ENCODE results near the gene MPP2. TPM values are rescaled to one million over a fixed set of nuclear protein-coding genes. Genes with fewer than 3 reads are reported as not detected.

Gene MPP2
- total RNA-seq, 2 experiments from 2014 or later = 1.6 to 1.7 TPM

DNA sequence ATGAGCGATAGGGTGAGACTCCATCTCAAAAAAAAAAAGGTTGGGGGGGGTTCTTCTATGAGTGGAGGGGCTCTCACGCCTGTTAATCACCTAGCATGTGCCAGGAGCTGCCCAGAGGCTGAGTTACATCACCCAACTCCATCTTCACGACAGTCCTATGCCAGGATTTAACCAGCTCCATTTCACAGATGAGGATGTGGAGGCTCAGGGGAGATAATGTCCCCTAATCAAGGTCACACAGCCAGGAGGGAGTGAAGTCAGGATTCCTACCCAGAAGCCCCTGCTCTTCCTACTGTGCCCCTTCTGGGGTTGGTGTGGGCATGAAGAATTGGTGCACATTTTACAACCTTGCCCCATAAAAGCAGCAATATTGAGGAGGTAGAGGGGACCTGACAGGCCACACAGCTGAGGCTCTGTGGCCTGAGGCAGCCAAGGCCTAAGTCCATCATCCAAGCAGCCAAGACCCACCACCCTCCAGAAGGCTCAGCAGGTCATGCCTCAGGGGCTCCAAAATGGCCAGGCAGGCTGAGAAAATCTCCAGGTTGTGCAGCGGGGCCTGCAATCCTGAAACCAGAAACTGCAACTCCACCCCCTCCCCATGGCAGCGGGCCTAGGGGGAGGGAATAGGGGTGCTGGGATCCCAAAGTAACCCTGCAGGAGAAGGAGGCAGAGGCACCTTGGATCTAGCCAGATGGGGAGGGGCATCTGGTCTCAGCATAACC, 28.0 kb upstream of the MPP2 start:
- CTCF ChIA-PET = interaction anchor here (0.7 to 1.2 kb wide), 2 partner anchors 9 to 63 kb away, joined by 3 to 4 read pairs; no protein-coding TSS in a partner anchor

GRCh38 chr17:43932923-43933322, 25.6 kb upstream of the MPP2 start:
- ChIA-PET POLR2A (no interaction called here), CTCF (no interaction called here)

More for the DNA sequence above, 28.0 kb upstream of the MPP2 start:
- POLR2A ChIA-PET = no interaction called here

DNA sequence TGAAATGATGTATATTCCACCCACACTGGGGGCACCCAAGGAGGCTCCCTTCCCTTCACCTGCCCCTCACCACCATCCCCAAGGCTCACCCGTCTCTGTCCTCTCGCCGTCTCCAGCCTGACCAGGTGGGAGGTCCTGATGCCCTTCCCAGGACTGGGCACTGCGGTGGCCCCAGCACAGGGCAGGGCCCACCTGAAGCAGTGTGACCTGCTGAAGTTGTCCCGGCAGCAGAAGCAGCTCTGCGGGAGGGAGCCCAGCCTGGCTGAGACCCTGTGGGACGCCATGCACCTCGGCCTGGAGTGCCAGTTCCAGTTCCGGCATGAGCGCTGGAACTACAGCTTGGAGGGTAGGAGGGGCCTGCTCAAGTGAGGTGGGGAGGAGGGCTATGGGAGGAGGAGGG, 25.0 kb upstream of the MPP2 start:
- ChIA-PET POLR2A (no interaction called here), CTCF (interaction anchor here (0.7 kb wide), 1 partner anchor 18 kb away, joined by 3 read pairs; no protein-coding TSS in a partner anchor)

DNA sequence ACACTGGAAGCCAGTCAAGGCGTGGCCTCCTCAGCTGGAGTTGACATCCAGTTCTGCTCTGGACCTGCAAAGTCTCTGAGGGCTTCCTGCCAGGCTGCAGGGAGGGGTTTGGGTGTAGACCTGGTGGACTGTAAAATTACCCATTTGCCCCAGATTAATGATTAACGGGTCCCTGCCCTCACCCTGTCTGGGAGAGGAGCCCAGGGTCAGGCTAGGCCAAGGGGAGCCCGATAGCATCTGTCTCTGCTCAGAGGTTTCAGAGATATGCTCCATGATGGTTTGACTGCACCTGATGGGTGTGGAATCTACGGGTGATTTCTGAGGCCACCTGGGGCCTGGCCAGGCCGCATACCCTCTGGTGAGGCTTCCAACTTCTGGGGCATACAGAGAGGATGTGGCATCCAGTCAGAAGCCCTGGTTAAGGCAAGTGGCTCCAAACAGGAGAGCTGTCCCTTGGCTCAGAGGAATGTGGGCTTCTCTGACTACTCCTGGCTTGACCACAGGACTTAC, 23.8 kb upstream of the MPP2 start:
- POLR2A ChIA-PET = no interaction called here
- CTCF ChIA-PET = no interaction called here

- POLR2A ChIA-PET = interaction anchor here (0.6 kb wide), 1 partner anchor 78 kb away, joined by 3 read pairs; no protein-coding TSS in a partner anchor
- CTCF ChIA-PET = interaction anchor here (0.5 to 1.1 kb wide), 5 partner anchors 9 to 838 kb away, joined by 3 to 4 read pairs (median 4); no protein-coding TSS in a partner anchor
These were observed 21.3 kb upstream of the MPP2 start for GRCh38 chr17:43928609-43929008.

GRCh38 chr17:43927929-43928328, 20.6 kb upstream of the MPP2 start:
- ChIA-PET POLR2A (interaction anchor here (0.7 kb wide), 1 partner anchor 69 kb away, joined by 3 read pairs; no protein-coding TSS in a partner anchor), CTCF (interaction anchor here (0.6 to 1.1 kb wide), 4 partner anchors 10 to 18 kb away, joined by 3 to 4 read pairs (median 4); no protein-coding TSS in a partner anchor)

DNA sequence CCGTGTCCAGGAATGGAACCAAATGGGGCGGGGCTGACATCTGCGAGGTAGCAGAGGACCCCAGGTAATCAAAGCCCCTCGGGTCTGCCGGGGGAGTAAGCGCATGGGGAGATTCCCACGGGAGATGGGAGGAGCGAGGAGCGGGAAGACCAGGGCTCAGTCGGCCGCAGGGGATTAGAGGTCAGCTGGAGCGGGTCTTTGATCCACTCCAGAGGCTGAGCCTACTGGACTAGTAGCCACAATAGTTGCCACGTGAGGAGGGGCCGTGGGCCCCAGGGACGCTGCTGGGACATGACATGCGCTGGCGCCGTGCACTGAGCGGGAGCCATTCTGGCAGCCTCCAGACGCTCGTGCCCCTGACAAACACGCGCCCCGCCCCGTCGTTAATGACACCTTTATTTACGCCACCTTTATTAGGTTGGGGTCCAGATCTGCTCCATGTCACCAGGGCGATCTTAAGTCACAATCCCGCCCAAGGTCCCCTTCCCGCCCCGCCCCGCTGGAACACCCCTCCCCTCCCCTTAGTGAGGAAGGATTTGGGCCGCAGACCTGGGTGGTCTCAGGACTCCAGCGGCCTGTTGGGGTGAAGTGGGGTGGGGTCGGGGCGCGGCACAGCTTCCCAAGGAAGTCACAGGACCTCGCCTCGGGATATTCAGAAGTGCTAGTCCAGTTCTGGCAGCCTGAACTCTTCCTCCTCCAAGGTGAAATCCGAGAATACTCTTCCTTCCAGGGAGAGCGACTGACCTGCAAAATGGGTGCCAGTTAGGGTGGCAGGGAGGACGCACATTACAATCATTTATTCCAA, 19.9 kb upstream of the MPP2 start:
- CTCF ChIA-PET = interaction anchor here (1.1 to 3.0 kb wide), 3 partner anchors 15 to 48 kb away, joined by 3 to 11 read pairs (median 5); no protein-coding TSS in a partner anchor
- POLR2A ChIA-PET = no interaction called here

DNA sequence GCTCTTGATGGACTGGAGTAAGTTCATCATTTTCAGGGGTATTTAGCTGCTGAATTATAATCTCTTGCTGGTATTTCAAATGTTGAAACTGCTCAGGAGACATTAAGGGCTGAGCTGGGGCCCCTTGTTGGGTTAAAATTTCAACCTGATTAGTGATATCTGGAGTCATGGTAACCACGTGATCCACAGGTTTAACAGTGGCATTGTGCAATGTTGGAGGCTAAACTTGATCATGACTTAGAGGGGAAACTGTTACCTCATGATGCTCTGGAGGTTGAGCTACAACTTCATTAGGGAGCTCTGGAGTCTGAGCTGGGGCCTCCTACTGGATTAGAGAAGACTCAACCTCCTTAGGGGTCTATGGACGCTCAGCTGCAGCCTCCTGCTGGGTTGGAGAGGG, 17.2 kb upstream of the MPP2 start:
- CTCF ChIA-PET = interaction anchor here (1.8 to 3.0 kb wide), 3 partner anchors 10 to 19 kb away, joined by 7 to 11 read pairs (median 8); no protein-coding TSS in a partner anchor

DNA sequence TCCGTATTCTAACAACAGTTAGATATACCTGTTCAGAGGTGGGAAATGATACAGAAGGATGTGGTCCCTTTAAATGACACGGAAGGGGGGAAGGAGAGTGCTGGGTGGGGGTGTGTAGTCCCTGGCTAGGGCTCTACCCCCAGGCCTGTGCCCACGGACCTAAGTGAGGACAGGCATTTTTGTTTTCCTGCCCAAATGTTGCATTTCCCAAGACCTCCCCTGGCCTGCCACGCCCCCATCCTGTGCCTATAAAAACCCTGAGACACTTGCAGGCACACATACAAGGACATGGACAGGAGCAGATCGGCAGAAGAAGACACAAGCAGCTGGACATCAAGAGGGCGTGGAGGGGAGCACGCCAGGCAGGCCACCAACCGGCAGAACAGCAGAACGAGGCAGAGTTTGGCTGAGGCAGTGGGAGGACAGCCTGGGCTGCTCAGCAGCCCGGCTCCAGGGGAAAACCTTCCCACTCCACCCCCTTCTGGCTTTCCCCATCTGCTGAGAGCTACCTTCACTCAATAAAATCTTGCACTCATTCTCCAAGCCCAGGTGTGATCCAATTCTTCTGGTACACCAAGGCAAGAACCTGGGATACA, 13.3 kb upstream of the MPP2 start:
- ChIA-PET POLR2A (no interaction called here), CTCF (interaction anchor here (0.5 to 1.4 kb wide), 2 partner anchors 11 to 149 kb away, joined by 3 to 4 read pairs; no protein-coding TSS in a partner anchor)

More for the DNA sequence above, 17.2 kb upstream of the MPP2 start:
- POLR2A ChIA-PET = no interaction called here

DNA sequence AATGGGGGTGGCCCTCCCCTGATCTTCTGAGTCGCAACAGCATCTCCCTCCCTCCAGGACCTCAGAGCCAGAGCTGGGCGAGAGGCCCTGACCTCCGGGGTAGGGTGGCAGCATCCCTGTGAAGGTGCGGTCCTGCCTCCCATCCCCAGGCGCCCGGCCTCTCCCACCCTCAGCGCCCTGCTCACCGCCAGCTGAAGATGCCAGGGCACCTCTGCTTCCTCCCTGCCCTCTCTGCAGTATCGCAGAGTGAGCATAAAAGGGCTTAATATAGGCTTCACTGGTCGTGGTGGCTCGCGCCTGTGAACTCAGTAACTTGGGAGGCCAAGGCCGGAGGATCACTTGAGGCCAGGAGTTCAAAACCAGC, 10.7 kb upstream of the MPP2 start:
- CTCF ChIA-PET = interaction anchor here (0.9 kb wide), 1 partner anchor 10 kb away, joined by 4 read pairs; no protein-coding TSS in a partner anchor
- POLR2A ChIA-PET = no interaction called here

GRCh38 chr17:43917348-43918025, 10.2 kb upstream of the MPP2 start:
- ChIA-PET CTCF (interaction anchor here (0.5 to 0.9 kb wide), 2 partner anchors 10 to 11 kb away, joined by 3 to 4 read pairs; partner anchors contain the start of gene MPP2), POLR2A (no interaction called here)

GRCh38 chr17:43917016-43917347, 9.6 kb upstream of the MPP2 start:
- ChIA-PET POLR2A (no interaction called here), CTCF (interaction anchor here (0.5 to 0.9 kb wide), 2 partner anchors 10 to 11 kb away, joined by 3 to 4 read pairs; partner anchors contain the start of gene MPP2)

DNA sequence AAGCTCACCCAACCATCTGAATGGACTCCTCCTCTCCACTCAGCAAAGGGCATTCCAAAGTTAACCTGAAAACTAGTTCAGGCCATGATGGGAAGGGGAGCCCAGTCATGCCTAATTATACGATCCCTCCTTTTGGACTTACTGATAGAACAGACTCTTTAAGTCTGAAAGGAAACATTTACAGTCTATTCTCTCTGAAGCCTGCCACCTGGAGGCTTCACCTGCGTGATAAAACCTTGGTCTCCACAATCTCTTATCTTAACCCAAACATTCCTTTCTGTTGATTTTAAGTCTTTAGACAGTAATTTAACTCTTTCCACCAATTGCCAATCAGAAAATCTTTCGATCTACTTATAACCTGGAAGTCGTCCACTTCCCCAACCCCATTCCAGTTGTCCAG, 9.0 kb upstream of the MPP2 start:
- ChIA-PET CTCF (no interaction called here), POLR2A (no interaction called here)

GRCh38 chr17:43915559-43915958, 8.2 kb upstream of the MPP2 start:
- CTCF ChIA-PET = no interaction called here

GRCh38 chr17:43914451-43914850, 7.1 kb upstream of the MPP2 start:
- ChIA-PET POLR2A (no interaction called here), CTCF (interaction anchor here (1.5 kb wide), 1 partner anchor 11 kb away, joined by 7 read pairs; no protein-coding TSS in a partner anchor)

More at GRCh38 chr17:43915559-43915958, 8.2 kb upstream of the MPP2 start:
- POLR2A ChIA-PET = no interaction called here

- ChIA-PET POLR2A (interaction anchor here (0.6 kb wide), 1 partner anchor 155 kb away, joined by 5 read pairs; no protein-coding TSS in a partner anchor), CTCF (interaction anchor here (1.5 kb wide), 1 partner anchor 12 kb away, joined by 7 read pairs; no protein-coding TSS in a partner anchor)
These were observed 6.2 kb upstream of the MPP2 start for GRCh38 chr17:43913584-43913983.

DNA sequence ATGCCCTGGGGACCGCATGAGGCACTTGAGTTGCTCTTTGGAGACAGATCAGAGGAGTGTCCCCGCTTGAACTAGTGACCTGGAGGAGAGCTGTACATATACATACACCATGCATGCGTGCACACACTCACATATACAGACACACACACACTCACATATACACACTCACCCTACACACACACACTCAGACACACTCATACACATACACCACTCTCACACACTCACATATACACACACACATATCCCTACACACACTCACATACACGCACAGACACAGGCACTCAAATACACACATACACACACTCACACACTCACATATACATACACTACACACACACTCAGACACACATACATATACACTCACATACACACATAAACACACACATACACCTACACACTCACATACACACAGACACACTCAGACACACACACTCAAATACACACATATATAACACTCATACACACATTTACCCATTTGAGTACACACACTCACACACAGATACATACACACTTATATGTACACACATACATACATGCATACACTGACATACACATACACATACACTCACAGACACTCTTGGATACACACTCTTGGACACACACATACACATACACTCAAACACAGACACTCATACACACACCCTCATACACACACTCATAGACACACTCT, 5.4 kb upstream of the MPP2 start:
- ChIA-PET CTCF (interaction anchor here (1.2 kb wide), 1 partner anchor 15 kb away, joined by 3 read pairs; no protein-coding TSS in a partner anchor), POLR2A (no interaction called here)

- CTCF ChIA-PET = interaction anchor here (1.2 kb wide), 1 partner anchor 16 kb away, joined by 3 read pairs; no protein-coding TSS in a partner anchor
- POLR2A ChIA-PET = no interaction called here
These were observed 4.6 kb upstream of the MPP2 start for GRCh38 chr17:43911904-43912303.
